Small intestine (tissue), 7 donors: ENCODE data around the gene AGGF1. TPM values are rescaled to one million over a fixed set of nuclear protein-coding genes. Genes with fewer than 3 reads are reported as not detected.

Experiments
- DNase-seq, 2 donors: peaks; one replicate each; pipeline versions ENCODE4 v3.0.0 to v3.0.0-alpha.2; 2013
- FAIRE-seq: peaks from 2 replicates; lab custom pipeline; 2012; peaks lifted over from hg19 to GRCh38; lab: Jason Lieb, UNC
- H3K27ac ChIP-seq, 3 donors: one replicate each; pipeline ENCODE4 v1.5.1; 2013; ENCODE audit warnings: low read length in 2 of 3, mild to moderate bottlenecking in 2 of 3, control low read depth in 1 of 3, inconsistent platforms in 1 of 3, low read depth in 1 of 3, moderate library complexity in 1 of 3
- H3K27me3 ChIP-seq, 3 donors: one replicate each; pipeline ENCODE4 v1.6.1; 2013; ENCODE audit warnings: low read length in 3 of 3, inconsistent platforms in 1 of 3; ENCODE audit not compliant: control insufficient read depth in 3 of 3, insufficient read depth in 3 of 3
- H3K36me3 ChIP-seq, 3 donors: one replicate each; pipeline ENCODE4 v1.6.1; 2013; ENCODE audit warnings: low read length in 3 of 3, inconsistent platforms in 1 of 3, low read depth in 1 of 3, mild to moderate bottlenecking in 1 of 3, moderate library complexity in 1 of 3; ENCODE audit not compliant: control insufficient read depth in 3 of 3, insufficient read depth in 2 of 3
- H3K4me1 ChIP-seq, 3 donors: one replicate each; pipeline ENCODE4 v1.6.1; 2013; ENCODE audit warnings: low read length in 2 of 3, inconsistent platforms in 1 of 3, low read depth in 1 of 3, mild to moderate bottlenecking in 1 of 3, moderate library complexity in 1 of 3; ENCODE audit not compliant: control insufficient read depth in 3 of 3, insufficient read depth in 2 of 3
- H3K4me3 ChIP-seq, 3 donors: one replicate each; pipeline ENCODE4 v1.5.1; 2013; ENCODE audit warnings: low read length in 3 of 3, control low read depth in 1 of 3, inconsistent platforms in 1 of 3, low read depth in 1 of 3, mild to moderate bottlenecking in 1 of 3, moderate library complexity in 1 of 3
- H3K9me3 ChIP-seq, 2 donors: one replicate each; pipeline ENCODE4 v1.6.1; 2013; ENCODE audit warnings: low read depth in 1 of 2, low read length in 1 of 2; ENCODE audit not compliant: control insufficient read depth in 2 of 2, insufficient read depth in 1 of 2
- WGBS, 3 donors: extraction: QIAGEN DNeasy Blood & Tissue Kit; methylation state at CpG; one replicate each; pipeline ENCODE4 v1.1.7; 2013; 5-methylcytosine and 5-hydroxymethylcytosine counted together
- polyA plus RNA-seq, 4 donors: library from polyadenylated mRNA; stranded (reverse) in 3 of 4; unstranded in 1 of 4; fragments of 200-250 nt in 3 of 4; fragments of 120-200 nt in 1 of 4; gene quantifications; one replicate each; pipeline versions ENCODE4 v1.2.1 to v1.2.3, GENCODE V29; 2013
- donor health status: healthy with polysubstance abuse.
- donor health status: control.
- donor health status: control.
- donor health status: Bipolar disorder and iron deficiency.
- donor health status: healthy.

AGGF1 gene
- polyA plus RNA-seq, 4 donors, result 10.8 to 30.7 (median 14.6) TPM

GRCh38 chr5:77086368-77086688 is 56.1 kb downstream of the AGGF1 start:
- Histone ChIP-seq H3K4me3 (peak overlapping the region; percentile 56 to 83 (median 76)), H3K27me3 (no peaks in the 10 kb centered on the region), H3K4me1 (peaks cover 0 to 18% (median 5%) of the 10 kb centered on the region in 3 donors), H3K9me3 (no peaks in the 10 kb centered on the region), H3K36me3 (peaks cover 0 to 12% (median 0%) of the 10 kb centered on the region in 3 donors), H3K27ac (peak overlapping the region in 2 of 3 donors; percentile 82 to 97)
- no peak for DNase-seq
- 4 to 5% (median 5%) methylated on average over 6 of the region's 6 CpGs for WGBS, 3 donors
- FAIRE-seq, result no peak

DNA sequence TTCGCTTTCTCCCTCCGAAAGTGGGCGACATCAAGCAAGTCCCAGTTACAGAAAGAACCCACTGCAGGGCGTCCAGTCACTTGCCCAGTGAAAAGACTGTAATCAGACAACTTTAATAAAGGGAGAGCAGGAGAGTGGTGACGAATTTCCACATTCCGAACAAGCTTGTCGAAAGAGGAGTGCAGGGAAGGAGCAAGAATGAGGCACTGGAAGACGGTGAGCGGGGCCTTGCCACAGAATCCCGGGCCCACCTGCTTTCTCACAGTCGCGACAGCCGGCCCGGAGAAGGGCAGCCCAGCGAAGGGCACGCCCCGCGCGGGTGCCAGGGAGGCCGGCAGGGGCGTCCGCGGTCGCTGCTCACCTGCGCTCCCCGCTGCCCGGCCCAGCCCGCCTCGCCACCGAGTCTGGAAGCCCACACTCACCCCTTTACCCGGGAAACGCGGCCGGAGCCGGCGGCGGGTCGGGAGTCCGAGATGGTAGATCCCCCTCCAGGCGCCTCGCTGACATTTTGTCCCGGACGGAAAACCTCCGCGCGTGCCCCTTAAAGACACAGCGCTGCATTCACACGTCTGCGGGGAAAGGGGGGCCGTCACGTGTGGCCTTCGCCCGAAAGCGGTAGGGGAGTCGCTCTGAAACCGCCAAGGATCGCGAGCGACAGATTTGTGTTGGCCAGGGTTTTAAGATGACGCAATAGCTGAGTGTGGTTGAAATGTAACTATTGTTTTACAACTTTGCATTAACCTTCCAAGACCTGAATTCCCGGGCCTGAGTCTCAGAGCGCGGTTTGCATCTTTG is 56.7 kb downstream of the AGGF1 start, which contains the start of gene ZBED3:
Gene ZBED3, minus strand, starts transcription at position 597 of the 795 bp plus-strand sequence. CDS start 9,407 bp downstream, outside the sequence.
- 0 to 1% (median 0%) methylated on average over 55 to 63 of the region's 63 CpGs for WGBS, 3 donors
- peak within 1 kb of the TSS; percentile 79 to 97 (median 82) for H3K27ac ChIP-seq
- FAIRE-seq, result no peak

GRCh38 chr5:77087484-77088261 is 57.5 kb downstream of the AGGF1 start:
- Histone ChIP-seq H3K27ac (peak overlapping the region in 2 of 3 donors; percentile 82 to 97), H3K27me3 (no peaks in the 10 kb centered on the region), H3K9me3 (no peaks in the 10 kb centered on the region), H3K36me3 (peaks cover 0 to 10% (median 0%) of the 10 kb centered on the region in 3 donors), H3K4me1 (peaks cover 0 to 18% (median 5%) of the 10 kb centered on the region in 3 donors), H3K4me3 (peak overlapping the region in 2 of 3 donors; percentile 76 to 83)
- WGBS, 3 donors, result 11 to 21% (median 17%) methylated on average over 16 of the region's 16 CpGs
- FAIRE-seq (no peak), DNase-seq (no peak)

More for the DNA sequence above, 56.7 kb downstream of the AGGF1 start, which contains the start of gene ZBED3:
- H3K36me3 ChIP-seq, result peaks cover 0 to 10% (median 0%) of the 10 kb centered on the region in 3 donors
- peak; percentile 89 to 92 for DNase-seq
- peaks cover 0 to 18% (median 5%) of the 10 kb centered on the region in 3 donors for H3K4me1 ChIP-seq
- H3K4me3 ChIP-seq, result peak within 1 kb of the TSS; percentile 56 to 83 (median 76)
- H3K27me3 ChIP-seq, result no peaks in the 10 kb centered on the region
- no peaks in the 10 kb centered on the region for H3K9me3 ChIP-seq

GRCh38 chr5:77095189-77095588 is 65.0 kb downstream of the AGGF1 start:
- Histone ChIP-seq H3K9me3 (no peaks in the 10 kb centered on the region), H3K36me3 (no peaks in the 10 kb centered on the region), H3K27ac (no peak overlapping the region), H3K27me3 (no peaks in the 10 kb centered on the region), H3K4me1 (no peaks in the 10 kb centered on the region), H3K4me3 (no peak overlapping the region)
- FAIRE-seq (no peak), DNase-seq (no peak)
- 90% methylated on average over 4 of the region's 4 CpGs for WGBS, 3 donors

- Histone ChIP-seq H3K4me3 (no peak overlapping the region), H3K36me3 (no peaks in the 10 kb centered on the region), H3K27me3 (no peaks in the 10 kb centered on the region), H3K9me3 (no peaks in the 10 kb centered on the region), H3K4me1 (no peaks in the 10 kb centered on the region), H3K27ac (no peak overlapping the region)
- DNase-seq, result no peak
- no peak for FAIRE-seq
- 89 to 92% (median 91%) methylated on average over 4 of the region's 4 CpGs for WGBS, 3 donors
These were observed 71.1 kb downstream of the AGGF1 start for GRCh38 chr5:77101298-77101697.

DNA sequence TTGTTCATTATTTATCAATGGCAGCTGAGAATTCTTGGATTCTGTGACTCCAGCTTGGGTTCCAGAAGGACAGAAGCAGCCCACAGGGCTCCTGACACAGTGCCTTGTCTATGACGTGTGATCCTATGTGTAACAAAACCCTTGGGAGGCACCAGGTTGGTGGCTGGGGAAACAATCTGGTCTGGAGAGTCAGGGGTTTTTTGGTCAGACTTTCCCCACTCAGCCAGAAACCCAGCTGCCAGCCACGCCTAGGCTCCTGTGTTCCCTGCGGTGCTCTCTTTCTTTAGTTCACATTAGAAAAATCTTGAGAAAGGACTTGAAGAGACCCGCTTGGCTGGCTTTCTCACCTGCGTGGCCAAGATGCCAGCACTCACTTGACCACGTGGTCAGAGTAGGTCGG is 72.3 kb downstream of the AGGF1 start:
- H3K4me3 ChIP-seq, result no peak overlapping the region
- DNase-seq, result no peak
- FAIRE-seq, result no peak
- no peaks in the 10 kb centered on the region for H3K36me3 ChIP-seq
- no peaks in the 10 kb centered on the region for H3K4me1 ChIP-seq
- no peaks in the 10 kb centered on the region for H3K27me3 ChIP-seq
- H3K27ac ChIP-seq, result no peak overlapping the region
- WGBS, 3 donors, result 91 to 94% (median 93%) methylated on average over 7 of the region's 7 CpGs
- no peaks in the 10 kb centered on the region for H3K9me3 ChIP-seq

GRCh38 chr5:77103457-77103856 is 73.3 kb downstream of the AGGF1 start:
- Histone ChIP-seq H3K36me3 (no peaks in the 10 kb centered on the region), H3K27me3 (no peaks in the 10 kb centered on the region), H3K27ac (no peak overlapping the region), H3K9me3 (no peaks in the 10 kb centered on the region), H3K4me1 (no peaks in the 10 kb centered on the region), H3K4me3 (no peak overlapping the region)
- WGBS, 3 donors, result 91 to 97% (median 97%) methylated on average over 1 of the region's 1 CpG
- FAIRE-seq, result no peak
- peak in 1 of 2 donors; percentile 10 for DNase-seq

GRCh38 chr5:77104813-77105212 is 74.6 kb downstream of the AGGF1 start:
- H3K36me3 ChIP-seq, result no peaks in the 10 kb centered on the region
- no peak for FAIRE-seq
- no peak overlapping the region for H3K4me3 ChIP-seq
- H3K27me3 ChIP-seq, result no peaks in the 10 kb centered on the region
- no peaks in the 10 kb centered on the region for H3K4me1 ChIP-seq
- no peaks in the 10 kb centered on the region for H3K9me3 ChIP-seq
- no peak for DNase-seq
- no peak overlapping the region for H3K27ac ChIP-seq
